HTR-8/SVneo (cell line): Measurements from ENCODE around the gene B4GALNT1.
"Not testable (repeated sequence)": the region's sequence is repeated elsewhere in the genome, so short reads cannot be mapped to it uniquely, and the experiment has no call there.

Experiments used
- DNase-seq: peaks from one replicate; pipeline ENCODE4 v3.0.0; 2011; ENCODE audit warnings: low spot score, mixed read lengths; ENCODE audit not compliant: insufficient read length
- FAIRE-seq: peaks from 2 replicates; lab custom pipeline; 2011; peaks lifted over from hg19 to GRCh38; lab: Jason Lieb, UNC

Gene B4GALNT1

DNA sequence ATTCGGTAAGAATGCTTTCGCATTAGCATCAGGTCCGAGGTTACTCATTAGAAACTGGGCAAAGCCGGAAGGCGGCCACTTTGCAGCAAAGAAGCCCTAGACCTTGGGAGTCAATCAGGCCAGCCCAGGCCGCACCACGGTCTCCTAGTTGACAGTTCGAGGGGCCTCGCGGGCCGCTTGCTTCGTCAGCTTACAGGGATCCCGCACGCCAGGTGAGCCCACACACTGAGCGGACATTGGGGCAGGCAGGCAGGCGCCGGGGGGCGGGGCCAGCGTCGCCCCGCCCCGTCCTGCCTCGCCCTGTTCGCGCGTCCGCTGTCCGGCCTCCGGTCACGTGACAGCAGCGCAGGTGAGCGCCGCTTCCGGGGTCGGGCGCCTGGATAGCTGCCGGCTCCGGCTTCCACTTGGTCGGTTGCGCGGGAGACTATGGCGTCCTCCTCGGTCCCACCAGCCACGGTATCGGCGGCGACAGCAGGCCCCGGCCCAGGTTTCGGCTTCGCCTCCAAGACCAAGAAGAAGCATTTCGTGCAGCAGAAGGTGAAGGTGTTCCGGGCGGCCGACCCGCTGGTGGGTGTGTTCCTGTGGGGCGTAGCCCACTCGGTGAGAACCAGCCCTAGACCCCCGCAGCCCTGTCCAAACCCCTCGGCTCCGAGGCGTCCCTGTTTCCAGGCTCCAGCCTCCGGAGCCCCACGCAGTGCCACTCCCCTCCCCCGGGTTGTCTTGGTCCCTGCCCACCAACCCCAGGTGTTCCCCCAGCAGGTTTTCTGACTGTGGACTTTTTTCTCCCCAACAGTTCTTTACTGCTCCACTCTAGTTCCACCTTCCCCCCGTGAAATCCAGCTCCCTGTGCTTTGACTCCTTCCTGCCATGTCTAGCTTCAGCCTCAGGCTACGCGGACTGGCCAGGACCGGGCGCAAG lies 41.9 kb downstream of the B4GALNT1 start, which contains the start of gene PIP4K2C:
PIP4K2C (plus strand) TSS at position 329 of the 918 bp plus-strand sequence; CDS start at position 427, 98 bp downstream.
- peak; percentile 76 for FAIRE-seq
- peak; percentile 92 for DNase-seq

DNA sequence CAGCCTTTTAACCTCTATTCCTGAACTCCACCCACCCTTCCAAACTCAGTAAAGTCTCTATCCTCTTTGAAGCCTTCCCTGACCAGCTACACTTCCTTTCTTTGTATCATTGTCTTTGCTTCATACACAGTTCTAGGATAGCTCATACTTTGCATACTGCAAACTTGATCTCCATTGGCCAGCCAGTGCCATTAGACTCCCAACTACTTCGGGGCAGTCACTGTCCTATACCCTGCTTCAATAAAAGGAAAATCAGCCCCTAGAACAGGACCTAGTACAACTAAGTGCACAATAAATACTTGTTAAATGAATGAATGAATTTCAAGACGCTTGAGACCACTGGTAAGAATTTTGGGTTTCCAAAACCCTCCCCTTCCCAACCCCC lies 42.5 kb downstream of the B4GALNT1 start:
- FAIRE-seq (no peak), DNase-seq (no peak)

DNA sequence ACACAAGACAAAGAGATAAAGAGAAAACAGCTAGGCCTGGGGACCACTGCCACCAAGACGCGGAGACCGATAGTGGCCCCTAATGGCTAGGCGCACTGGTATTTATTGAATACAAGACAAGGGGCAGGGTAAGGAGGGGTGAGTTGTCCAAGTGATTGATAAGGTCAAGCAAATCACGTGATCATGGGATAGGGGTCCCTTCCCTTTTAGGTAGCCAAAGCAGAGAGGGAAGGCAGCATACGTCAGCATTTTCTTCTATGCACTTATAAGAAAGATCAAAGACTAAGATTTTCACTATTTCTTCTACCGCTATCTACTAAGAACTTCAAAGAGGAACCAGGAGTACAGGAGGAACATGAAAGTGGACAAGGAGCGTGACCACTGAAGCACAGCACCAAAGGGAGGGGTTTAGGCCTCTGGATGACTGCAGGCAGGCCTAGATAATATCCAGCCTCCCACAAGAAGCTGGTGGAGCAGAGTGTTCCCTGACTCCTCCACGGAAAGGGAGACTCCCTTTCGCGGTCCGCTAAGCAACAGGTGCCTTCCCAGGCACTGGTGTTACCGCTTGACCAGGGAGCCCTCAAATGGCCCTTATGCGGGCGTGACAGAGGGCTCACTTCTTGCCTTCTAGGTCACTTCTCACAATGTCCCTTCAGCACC lies 43.9 kb downstream of the B4GALNT1 start:
- DNase-seq, FAIRE-seq: not testable (repeated sequence)

DNA sequence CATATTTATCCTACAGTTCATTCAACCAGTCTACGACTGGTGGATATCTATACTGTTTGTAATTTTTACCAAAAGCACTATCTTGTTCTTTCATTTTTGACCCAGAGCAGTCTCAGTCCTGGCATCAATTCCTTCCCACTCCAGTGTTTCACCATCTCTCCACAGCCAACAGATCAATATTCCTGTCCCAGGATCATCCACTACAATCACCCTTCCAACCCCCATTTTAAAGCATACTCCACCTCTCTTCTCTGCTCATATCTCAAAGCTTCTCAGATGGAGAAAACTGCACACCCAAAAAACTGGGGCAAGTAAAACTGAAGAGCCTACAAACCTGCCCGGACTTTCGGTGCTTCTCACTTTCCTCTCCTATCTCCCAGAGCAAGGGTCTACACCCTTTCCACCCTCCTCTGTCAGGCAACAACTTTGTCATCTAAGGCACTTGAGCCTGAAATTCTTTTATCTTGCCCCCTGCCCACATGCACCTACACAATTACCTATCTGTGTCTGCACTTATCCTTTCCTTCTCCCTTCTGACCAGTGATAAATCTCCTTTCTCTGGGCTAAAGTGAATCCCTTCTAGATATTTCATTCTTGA lies 46.1 kb downstream of the B4GALNT1 start:
- DNase-seq = no peak

DNA sequence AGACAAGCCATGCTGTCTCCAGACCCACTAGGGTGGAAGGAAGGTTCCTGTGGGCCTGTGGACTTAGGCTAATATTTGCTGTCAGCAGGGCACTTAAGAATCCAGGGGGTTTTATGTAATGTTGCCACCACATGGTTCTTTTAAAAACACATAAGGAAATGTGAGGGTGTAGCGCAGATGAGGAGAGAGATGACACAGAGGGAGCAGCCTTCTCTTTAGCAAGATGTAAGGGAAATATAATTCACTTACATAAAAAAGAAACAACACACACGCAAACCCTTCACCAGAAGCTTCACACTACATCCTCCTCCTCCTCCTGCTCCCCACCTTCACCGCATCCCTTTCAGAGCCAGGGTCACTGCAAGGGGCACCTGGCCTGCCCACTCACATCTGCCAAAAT lies 46.9 kb downstream of the B4GALNT1 start:
- FAIRE-seq = no peak
- no peak for DNase-seq

More for the DNA sequence above, 46.1 kb downstream of the B4GALNT1 start:
- FAIRE-seq = no peak

DNA sequence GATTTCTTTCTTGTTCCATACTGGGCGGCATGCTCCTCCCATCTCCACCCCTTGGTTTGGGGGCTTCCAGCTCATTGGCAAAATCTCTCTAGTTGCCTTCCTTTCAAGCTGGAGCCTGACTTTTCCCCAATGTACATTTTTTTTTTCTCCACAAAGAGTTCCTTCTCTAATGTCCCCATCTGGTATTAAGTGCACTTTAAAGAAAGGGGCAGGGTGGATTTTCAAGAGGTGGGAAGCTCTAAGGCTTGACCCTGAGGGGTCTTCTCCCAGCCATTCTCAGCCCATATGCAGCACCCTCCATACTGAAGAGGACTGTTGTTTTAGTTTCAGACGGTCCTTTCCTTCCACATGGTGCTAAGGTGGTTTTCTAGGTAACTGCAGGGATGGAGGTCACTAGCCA lies 47.8 kb downstream of the B4GALNT1 start:
- FAIRE-seq = no peak

DNA sequence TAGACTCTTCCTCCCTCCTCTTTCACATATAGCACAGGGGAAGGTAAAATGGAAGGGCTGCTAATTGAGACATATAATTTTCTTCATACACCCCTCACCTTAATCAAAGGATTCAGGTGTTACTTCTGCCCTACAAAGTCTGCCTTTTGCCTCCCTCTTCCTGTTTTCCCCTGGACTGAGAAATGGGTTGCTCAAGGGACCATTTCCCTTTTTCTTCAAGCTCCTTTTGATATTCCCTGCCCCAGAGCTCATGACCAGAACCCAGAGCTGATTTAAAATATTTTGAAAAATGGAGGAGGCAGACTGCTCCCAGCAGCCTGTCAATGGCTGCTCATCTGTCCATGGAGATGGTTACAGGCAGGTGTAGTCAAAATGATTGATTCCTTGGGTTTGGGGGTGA lies 48.3 kb downstream of the B4GALNT1 start:
- FAIRE-seq = no peak
- no peak for DNase-seq

More for the DNA sequence above, 47.8 kb downstream of the B4GALNT1 start:
- no peak for DNase-seq

DNA sequence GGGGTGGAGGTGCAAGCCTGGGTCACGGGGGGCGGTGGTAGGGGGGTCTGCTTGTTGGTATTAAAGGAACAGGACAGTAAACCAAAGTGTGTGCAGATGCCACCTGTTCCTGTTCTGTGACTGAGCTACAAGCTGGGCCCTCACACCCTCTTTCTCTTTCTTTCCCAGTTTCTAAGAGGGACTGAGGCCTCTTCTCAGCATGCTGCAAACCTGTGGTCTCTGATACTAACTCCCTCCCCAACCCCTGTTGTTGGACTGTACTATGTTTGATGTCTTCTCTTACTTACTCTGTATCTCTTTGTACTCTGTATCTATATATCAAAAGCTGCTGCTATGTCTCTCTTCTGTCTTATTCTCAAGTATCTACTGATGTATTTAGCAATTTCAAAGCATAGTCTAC lies 49.0 kb downstream of the B4GALNT1 start:
- FAIRE-seq = no peak
- no peak for DNase-seq

DNA sequence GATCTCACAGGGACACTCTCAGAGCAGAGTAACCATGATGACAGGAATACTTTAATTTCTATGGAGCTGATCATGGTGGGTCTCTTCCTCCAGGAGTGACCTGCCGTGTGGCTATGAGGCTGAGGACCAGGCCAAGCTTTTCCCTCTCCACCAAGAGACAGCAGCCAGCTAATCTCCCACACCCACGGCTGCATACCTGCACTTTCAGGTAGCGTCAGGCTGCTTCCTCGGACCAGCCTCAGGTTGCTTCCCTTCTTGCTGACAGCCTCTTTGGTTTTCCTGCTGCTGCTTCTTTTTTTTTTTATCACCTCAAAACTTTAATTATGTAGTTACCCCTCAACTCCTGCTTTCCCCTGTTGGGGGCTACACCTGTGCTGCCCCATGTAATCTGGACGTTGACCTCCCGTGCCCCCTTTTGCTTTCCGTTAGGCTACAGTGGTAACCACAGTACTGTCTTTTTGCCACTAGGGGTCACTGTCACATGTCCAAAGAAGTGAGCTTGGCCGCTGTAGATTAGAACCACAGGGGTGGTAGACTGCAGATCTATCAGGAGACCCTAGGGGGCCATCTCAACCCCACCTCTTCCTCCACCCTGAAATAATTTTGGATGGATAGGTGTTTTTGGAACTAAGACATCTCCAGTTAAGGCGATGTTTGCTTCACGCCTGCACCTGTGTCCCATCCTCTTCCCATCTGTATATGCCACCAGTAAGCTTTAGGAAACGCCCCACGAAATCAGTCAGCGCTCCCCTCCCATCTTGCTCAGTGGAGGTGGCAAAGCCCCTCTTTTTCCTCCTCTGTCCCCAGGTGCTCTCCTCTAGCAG lies 49.8 kb downstream of the B4GALNT1 start:
- DNase-seq (peak; percentile 93), FAIRE-seq (no peak)

DNA sequence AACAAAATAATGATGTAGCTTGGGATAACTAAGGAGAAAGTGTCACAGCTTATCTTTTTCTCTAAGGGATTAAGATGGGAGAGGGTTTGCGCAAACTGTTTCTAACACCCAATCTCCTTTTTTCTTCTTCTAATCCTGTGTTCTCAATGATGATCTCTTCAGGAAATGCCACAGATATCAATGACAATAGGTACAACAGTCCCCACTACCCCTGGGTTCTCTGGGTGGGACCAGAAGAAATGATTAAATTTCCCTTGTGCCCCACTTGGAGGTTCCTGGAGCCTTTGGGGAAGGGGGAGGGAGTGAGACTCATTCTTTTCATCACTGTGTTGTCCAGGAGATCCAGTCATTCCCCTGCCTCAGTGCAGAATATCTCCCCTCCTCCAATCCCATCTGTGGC lies 50.6 kb downstream of the B4GALNT1 start:
- no peak for FAIRE-seq
- DNase-seq = no peak

DNA sequence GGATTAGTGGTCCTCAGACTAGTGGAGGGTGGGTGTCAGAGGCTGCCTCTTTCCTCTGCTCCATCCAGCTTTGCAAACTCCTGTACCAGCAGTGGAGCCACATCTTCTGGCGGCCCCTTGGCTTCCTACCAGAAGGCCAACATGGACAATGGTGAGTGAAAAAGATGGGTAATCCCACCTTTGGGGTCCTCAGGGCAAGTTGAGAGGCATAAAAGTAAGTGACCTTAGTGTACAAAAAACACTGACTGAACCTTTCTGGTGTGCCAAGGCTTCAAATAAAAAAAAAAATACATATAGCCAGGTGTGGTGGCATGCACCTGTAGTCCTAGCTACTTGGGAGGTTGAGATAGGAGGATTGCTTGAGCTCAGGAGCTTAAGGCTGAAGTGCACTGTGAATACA lies 51.2 kb downstream of the B4GALNT1 start:
- FAIRE-seq (no peak), DNase-seq (no peak)

DNA sequence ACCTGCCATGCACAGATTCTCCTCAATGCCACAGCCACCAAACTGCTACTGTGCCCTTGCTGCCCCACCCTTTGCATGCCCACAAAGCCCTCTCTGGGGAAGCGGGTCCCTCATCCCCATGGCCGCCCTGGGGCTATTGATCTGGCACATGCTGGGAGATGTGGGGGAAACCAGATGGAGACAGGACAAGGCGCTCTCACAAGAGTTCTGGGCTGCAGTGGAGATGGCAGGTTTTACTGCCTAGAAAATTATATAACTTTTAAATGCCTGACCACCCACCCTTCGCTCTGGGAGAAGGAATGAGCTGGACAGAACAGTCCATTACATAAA lies 52.6 kb downstream of the B4GALNT1 start:
- no peak for DNase-seq

DNA sequence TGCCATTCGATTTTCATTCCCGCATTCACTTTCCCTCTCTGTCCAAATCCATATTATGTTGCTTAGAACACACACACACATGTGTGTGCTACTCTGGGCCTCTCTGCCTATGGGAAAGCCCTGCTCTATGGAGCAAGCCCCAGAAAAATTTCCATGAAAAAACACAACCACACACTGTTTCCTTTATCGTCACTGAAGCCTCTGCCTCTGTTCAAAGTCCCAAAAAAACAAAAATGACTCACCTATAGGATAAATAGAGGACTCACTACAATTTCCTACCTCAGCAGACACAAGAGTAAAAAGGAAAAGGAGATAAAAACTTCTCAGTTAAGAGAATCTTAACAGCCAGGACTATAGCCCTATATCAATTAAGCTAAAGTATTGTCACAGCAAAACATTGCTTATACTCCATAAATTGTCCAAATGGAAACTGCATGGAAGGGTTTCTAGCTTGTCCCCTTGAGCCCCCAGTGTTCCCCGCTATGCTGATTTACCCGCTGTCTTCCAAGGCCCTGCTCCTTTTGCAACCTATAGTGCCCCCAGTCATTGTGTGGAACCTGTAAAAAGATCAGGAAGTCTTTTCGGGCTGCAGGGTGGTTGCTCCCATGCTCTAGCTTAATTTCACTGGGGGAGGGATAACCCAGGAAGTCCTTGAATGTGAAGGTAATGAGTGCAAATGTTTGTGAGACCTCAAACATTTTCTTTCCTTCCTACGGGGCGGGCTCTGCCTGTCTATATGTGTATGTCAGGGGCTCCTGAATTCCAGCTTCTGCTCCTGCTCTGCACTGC lies 53.1 kb downstream of the B4GALNT1 start:
- FAIRE-seq (no peak), DNase-seq (no peak)

More for the DNA sequence above, 52.6 kb downstream of the B4GALNT1 start:
- no peak for FAIRE-seq

DNA sequence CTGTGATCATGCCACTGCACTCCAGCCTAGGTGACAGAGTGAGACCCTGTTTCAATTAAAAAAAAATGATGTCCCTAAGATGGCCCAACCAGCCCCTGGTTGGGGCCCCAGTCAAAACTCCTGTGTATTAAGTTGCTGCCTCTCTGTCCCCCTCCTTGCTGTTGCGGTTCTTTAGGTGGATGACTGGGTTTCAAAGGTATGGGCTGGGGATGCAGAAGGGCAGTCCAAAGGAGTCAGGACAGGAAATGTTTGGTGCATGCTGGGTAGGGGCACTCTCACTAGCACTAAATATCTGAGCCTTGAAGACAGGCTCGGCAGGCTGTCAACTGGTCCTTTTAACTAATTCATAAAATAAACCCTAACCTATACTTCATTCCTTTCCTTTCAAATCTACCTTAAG lies 54.0 kb downstream of the B4GALNT1 start:
- FAIRE-seq = no peak
- no peak for DNase-seq

DNA sequence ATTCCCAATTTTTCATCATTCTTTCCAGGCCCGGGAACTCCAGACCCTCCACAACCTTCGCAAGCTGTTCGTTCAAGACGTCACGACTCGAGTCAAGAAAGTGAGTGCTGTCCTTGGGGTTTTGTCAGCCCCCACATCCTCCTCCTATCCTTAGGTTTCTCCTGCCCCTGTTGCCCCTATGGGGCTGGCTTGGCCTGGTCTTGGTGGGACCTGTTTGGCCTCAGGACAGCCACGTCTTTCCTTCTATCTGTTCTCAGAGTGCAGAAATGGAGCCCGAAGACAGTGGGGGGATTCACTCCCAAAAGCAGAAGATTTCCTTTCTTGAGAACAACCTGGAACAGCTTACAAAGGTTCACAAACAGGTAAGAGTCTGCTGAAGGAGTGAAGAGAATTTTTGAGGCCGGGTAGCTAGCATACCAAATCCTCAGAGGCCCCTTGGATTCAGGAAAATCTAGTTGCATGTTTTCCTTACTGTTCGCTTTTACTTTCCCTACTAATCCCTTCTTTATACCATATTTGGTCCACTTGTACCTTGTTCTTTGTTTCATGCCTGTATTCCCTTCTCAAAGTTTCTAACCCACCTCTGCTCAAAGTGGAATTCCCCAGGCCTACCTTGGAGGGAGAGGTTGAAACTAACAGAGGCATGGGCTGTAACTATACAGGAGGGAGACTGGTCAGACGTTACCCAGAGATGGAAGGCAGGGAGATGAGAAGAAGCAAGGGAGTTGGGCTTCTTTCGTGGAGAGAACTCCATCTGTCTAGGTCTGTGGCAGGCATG lies 54.8 kb downstream of the B4GALNT1 start:
- no peak for DNase-seq
- FAIRE-seq = no peak

DNA sequence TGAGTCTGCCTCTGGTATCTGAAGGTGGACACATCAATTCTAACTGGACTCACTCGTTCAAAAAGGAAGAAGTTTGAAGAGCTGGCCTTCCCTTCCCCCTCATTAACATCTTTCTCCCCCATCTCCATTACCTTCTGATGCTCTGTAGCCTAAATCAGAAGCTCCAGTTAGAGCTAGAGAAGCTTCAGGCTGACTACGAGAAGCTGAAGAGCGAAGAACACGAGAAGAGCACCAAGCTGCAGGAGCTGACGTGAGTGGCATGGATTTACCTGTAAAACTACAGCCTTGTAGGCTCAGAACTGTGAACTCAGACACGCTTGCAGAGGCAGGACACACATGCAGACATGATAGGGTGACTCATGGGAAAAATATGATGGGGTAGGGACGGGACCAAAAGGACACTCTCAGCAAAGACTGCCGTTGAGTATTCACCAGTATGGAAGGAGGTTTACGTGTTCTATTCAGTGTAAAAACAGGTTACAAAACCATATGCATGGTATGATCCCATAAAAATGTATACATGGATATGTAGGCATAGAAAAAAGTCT lies 56.3 kb downstream of the B4GALNT1 start:
- FAIRE-seq (no peak), DNase-seq (no peak)
